Endometrium (tissue), 2 donors: ENCODE measurements around the gene DUS3L.

Source experiments
- FAIRE-seq: peaks from 2 replicates; lab custom pipeline; 2012; peaks lifted over from hg19 to GRCh38; lab: Jason Lieb, UNC
- donor health status: control.
- donor health status: control.

Gene DUS3L

DNA sequence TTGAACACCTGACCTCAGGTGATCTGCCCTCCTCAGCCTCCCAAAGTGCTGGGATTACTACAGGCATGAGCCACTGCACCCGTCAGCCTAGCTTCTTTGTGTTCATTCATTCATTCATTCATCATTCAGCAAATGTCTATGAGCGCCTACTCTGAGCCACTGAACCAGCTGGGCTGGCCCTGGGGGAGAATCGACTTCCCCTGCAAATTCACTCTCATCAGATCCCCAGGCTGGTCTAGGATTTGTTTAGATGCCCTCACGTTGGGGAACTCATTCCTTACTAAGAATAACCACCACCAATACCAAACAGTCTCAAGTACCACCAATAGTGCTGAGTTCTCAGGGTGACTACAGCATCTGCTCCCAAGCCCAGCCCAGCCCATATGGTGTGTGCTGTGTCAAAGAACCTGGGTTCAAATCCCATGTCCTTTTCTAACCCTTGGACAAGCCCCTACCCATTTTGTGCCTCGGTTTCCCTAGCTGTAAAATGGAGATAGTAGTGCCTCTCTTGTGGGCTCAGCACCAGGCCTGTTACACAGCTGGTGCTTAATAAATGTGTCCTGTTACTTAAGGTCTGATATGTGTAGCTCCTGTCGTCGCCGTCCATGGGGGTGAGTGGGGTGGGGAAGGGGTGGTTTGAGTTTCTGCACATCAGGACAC, 30.7 kb upstream of the DUS3L start:
- FAIRE-seq, result no peak

DNA sequence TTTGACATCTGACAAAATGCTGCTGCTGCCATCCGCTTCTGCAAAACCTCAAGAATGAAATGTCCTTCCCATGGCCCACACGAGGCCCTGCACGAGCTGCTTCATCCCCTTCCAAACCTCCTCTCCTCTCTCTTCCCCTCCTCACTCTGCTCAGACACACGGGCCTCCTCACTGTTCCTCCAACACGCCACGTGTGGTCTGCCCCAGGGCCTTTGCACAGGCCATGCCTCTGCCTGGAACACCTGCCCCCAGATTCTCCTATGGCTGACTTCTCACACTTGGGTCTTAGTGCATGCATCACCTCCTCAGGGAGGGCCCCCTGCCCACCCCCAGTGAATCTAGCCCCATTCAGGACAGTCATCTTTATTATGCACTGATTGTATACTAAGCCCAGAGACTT, 29.8 kb upstream of the DUS3L start:
- no peak for FAIRE-seq

DNA sequence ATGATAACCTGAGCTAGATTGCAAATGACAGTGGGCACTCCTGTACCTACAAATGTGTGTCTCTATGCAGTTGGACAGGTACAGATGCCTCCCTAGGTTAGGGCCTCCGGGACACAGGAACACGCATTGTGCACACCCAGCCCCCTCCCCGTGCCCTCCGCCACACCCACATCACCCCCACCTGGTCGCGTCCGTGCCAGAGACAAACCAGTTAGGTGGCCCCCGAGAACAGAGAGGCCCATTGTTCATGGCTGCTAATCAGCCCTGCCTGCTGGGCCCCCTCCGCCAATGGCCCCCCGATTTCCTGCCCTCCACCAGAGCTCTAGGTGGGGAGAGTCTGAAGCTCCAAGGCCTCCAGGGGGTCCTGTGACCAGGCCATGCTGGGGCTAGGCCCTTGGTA, 27.6 kb upstream of the DUS3L start:
- no peak for FAIRE-seq

DNA sequence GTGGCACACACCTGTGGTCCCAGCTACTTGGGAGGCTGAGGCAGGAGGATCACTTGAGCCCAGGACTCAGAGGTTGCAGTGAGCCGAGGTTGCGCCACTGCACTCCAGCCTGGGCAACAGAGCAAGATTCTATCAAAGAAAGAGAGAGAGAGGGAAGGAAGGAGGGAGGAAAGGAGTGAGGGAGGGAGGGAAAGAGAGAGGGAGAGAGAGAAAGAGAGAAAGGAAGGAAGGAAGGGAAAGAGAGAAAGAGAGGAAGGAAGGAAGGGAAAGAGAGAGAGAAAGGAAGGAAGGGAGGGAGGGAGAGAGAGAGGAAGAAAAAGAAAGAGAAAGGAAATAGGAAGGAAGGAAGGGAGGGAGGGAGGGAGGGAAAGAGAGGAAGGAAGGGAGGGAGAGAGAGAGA, 26.3 kb upstream of the DUS3L start:
- FAIRE-seq, result no peak

DNA sequence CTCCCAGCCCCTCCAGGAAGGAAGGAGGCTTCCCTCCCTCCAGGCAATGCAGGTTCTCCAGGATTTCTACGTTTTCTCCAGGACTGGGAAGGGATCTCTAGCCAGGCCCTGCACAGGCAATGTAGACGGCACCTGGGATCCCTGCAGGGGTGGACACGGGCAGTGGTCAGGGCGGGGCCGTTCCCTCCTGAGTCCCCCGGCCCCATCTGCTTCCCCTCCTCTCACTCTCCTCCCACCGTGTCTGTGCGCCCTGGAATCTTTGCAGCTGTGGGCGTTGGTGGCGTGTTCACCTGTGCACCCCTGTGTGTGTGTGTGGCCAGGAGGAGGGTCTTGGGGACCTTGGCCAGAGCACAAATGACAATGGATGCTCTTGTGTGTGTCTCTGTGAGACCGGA, 23.9 kb upstream of the DUS3L start:
- no peak for FAIRE-seq

DNA sequence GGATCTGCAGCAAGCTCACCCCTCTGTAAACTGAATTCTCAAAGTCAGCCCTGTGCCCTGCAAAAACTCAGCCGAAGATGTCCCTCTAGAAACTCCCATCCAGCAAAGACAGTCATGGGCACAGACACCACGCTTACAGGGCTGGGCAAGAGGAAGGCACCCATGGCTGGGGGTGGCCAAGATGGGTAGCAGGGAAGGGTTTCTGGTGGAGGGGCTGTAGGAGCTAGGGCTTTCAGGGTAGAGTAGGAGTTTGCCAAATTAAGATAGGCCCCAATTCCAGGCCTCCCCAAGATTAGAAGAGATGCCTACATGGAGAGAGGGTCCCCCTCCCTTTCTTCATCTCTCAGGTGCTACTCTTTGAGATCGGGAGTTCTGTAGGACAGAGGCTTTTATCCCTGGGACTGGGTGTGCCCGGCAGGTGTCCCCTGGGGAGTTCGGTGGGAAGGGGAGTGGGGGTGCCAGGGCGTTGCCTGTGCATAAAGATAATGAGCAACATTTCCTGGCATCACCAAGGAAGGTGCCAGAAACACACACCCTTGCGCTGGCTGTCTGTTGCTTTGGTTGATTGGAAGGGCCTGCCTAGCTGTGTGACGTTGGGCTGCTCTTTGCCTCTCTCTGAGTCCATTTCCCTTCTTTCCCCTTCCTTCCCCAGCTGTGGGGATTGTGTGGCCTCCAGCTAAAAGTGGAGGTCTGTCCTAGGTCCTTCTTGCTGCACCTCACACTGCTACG, 23.3 kb upstream of the DUS3L start:
- FAIRE-seq, result no peak

DNA sequence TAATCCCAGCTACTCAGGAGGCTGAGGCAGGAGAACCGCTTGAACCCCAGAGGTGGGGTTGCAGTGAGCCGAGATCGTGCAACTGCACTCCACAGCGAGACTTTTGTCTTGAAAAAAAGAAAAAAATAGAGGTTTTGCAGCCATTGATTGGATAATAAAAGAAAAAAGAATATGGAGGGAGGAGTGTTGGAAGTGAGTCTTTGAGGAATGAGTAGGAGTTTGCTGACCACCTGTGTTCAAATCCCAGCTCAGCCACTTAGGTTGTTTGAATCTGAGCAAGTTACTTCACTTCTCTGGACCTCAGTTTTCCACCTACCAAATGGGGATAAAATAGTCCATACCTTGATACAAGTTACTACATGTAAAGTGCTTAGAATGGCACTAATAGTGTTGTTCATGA, 20.2 kb upstream of the DUS3L start:
- FAIRE-seq, result no peak

DNA sequence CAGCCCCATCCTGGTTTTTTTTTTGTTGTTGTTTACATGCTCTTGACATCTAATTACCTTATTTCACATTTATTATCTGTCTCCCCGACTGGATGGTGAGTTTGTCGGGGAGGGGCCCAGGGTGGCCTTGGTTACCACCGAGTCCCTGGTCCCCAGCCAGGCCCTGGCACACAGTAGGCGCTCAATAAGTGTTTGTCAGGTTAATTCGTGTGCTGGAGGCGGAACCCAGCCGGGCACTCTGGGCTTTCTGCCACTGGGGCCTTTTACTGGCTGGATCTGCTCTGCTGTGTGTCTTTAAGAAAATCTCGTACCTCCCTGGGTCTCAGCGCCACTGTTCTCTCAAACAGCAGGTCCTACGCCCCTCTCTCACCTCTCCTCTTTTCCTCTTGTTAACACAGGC, 18.5 kb upstream of the DUS3L start:
- no peak for FAIRE-seq

DNA sequence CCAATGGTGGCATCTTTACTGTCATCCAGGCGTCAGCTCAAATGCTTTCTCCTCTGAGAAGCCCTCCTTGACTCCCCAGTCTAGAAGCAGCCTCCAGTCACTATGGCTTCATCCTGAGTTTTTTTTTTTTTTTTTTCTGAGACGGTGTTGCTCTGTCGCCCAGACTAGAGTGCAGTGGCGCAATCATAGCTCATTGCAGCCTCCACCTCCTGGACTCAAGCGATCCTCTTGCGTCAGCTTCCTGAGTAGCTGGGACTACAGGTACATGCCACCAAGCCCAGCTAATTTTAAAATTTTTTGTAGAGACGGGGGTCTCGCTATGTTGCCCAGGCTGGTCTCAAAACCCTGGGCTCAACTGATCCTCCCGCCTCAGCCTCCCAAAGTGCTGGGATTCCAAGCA, 18.1 kb upstream of the DUS3L start:
- FAIRE-seq, result no peak

DNA sequence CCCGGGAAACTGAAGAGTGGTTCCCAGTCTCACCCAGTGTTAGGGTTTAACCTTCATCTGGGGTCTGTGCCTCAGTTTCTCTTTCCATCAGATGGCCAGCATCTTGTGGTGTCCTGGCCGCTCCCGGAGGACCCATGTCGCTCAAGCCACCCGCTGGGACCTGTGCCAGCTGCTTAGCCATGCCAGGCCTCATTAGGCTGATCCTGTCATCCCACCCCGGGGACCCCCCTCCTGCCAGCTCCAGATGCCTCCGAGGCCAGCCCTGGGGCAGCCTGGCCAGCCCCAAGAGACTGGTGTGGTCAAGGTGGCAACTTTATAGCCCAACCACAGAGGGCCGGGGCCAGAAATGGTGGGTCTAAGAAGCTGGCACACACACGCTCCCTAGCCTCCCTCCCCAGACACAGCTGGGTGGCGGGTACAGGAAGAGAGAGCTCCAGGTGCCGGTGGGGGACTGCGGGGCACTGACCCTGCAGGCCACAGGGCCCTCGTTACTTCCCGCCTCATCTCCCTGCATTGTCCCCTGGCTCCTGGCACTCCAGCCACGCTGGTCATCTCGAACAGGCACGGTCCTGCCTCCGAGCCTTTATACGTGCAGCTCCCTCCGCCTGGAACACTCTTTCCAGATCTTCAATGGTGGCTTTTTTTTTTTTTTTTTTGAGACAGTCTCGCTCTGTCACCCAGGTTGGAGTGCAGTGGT, 17.3 kb upstream of the DUS3L start:
- FAIRE-seq, result no peak

DNA sequence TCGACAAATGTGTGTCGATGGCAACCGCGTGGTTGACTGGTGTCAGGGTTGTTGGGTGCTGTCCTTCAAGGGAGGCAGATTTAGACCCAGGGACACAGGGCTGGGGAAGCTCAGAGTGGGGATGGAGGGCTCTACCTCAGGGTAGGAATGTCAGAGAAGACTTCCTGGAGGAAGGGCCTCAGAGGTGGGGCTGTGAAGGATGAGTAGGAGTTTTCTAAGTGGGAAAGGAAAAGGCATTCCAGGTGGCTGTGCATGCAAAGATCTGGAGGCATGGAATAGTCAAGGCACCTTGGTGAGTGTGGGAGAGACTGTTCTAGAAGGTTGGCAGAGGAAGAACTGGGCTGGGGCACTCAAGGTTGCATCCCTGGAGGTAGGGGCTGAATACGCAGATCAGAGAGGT, 15.9 kb upstream of the DUS3L start:
- FAIRE-seq, result no peak

DNA sequence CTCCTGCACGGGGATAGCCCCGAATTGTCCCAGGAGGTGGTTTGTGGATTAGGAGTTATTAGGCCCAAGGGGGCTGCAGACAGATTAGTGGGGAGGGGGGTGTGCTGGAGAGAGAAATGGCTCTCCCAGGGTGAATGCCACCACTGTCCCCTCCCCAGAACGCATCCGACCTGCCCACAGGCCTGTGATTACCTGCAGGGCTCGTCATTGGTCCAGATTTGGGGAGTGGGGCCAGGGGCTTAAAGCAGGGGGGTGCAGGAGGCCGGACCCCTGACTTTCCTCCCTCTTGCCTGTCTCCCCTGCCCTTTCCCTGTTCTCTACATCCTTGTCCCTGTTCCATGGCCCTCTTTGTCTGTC, 15.1 kb upstream of the DUS3L start:
- no peak for FAIRE-seq

DNA sequence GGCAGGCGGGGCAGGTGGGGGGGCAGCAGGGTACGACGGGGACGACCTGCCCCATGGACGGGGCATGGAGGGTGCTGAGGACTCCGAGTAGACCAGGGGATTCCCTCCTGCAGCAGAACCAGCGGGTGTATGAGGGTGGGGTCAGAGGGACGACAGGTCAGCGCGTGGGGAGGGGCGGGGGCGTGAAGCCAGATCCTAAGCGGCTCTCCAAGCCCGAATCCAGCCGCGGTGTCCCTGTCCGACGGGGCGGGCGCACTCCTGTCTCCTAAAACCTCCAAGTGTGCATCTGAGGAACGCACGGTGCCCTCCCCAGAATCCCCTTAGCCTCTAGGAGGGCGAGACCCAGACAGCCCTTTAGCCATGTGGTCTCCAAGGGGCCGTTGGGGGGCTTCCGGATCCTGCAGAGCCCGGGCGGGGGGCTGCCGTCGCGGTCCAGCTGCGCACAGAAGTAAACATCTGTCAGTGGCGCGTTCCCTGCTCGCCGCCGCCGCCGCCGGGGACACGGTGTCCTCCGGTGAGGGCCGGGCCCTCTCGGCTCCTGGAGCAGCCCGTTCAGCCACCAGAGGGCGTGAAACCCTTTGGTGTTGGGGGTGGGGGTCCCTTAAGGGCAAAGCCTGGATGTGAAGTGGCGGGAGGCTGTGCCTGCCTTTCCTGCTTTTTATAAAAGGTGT, 14.6 kb upstream of the DUS3L start:
- FAIRE-seq, result no peak

DNA sequence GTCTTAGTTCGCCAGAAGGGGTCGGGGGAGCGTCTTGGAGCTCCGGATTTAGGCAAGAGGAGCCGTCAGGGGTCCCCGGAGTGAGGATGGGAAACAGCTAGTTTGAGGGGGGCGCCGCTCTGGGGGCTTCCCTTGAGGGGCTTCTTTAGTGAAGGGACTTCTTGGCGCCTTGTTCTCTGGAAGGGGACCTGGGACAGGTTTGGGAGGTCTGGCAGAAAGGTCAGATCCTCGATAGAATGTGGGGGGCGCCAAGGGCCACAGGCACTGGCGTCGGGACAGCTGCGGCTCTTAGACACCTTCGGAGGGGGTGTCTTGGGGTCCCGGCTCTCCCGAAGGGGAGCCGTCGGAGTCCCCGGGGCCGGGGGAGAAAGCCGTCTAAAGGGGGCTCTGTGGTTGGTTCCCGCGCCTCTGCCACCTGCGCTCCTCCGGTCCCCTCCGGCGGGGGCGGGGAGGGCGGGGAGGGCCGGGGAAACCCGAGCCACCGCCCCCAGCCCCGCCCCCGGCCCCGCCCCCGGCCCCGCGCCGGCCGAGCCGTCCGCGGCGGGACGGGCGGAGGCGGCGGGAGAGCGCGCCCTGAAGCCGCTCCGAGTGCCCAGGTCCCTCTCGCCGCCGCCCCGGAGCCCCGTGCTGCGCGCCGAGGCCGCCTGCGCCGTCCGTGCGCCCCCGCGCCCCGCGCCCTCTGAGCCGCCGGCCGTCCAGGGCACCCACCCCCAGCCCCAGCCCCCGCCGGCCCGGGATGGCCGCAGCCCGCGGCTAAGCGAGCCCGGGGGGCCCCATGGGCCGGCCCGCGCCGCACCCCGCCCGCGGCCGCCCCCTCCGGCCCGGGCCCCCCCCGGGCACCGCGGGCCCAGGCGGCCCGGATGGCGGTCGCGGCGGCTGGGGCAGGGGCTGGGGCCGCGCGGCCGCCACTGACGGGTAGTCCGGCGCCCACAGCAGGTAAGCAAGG, 13.8 kb upstream of the DUS3L start, which contains the start of gene NRTN:
Gene NRTN, plus strand, starts transcription at position 552 of the 946 bp plus-strand sequence. CDS start 19,099 bp downstream, outside the sequence.
- FAIRE-seq, result no peak

DNA sequence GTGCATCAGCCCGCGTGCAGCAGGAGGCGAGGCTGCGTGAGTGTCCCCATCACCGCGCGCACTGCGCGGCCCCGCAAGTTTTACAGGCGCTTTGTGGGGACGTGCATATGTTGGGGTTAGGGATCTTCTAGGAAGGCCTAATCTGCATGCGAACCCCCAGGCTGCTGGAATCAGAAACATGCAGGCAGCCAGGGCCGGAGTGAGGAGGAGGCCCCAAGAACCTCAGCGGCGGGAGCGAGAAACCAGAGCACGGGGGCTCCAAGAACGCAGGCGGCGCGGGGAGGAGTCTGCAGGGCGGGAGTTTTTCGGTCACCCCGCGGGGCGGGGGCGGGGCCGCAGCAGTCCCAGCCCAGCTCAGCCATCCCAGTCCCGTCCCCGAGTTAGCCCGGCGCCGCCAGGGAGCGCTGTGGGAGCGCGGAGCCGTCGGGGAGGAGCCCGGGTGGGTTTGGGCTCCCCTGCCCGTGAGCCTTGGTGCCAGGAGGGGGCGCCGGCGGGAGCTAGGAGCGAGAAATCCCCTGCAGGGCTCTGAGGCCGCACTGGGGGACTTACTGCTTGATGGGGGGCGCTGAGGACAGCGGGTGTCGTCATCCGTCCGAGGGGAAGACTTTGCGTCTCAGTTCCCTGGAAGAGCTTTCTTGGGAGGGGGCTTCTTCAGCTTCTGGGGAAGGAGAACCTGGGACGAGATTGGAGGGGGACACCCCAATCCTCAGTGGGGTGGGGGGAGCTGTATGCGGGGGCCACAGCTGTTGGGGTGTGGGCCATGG, 13.0 kb upstream of the DUS3L start:
- FAIRE-seq, result peak; percentile 43

DNA sequence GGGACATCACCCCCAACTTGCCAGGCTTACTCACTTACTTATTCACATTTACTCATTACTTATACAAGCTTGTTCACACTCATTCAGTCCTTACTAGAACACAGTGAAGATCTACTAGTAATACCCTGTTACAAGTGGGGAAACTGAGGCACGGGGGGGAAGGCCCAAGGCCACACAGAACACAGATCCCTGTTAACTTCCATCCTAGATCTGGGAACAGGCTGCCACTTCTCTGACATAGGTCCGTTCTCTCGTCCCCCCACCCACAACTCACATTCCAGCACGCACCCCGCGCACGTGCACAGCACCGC, 12.4 kb upstream of the DUS3L start:
- FAIRE-seq, result no peak

DNA sequence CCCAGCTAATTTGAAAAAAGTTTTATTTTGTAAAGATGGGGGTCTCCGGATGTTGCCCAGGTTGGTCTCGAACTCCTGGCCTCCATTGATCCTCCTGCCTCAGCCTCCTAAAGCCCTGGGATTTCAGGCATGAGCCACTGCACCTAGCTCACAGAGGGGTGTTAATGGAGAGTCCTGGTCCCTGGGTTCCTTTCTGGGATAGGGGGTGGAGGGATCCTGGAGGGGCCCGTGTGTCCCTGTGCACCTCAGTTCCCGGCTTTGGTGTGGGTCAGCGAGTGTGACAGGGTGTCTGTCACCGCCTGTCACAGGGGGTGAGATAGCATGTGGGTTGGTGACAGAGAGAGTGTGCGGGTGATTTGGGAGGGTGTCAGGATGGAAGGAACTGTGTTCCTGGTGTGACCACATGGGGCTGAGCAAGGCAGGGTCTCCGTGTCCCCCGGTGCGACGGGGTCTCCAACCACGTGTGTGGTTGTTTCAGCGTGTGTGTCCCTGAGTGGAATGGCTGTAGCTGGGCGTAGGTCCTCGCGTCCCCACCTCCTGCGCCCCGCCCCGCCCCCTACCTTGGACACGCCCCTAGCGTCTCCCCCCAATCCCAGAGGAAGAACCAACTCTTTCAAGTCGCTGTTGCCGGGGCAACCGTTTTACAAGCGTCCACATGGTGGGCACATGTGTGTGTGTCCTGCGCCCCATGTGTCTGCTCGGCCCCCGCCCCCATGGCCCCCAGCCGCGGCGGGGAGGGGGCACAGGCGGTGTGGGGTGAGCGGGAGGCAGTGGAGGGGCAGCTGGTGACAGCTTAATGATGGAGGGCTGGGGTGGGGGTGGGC, 11.0 kb upstream of the DUS3L start:
- FAIRE-seq, result no peak

DNA sequence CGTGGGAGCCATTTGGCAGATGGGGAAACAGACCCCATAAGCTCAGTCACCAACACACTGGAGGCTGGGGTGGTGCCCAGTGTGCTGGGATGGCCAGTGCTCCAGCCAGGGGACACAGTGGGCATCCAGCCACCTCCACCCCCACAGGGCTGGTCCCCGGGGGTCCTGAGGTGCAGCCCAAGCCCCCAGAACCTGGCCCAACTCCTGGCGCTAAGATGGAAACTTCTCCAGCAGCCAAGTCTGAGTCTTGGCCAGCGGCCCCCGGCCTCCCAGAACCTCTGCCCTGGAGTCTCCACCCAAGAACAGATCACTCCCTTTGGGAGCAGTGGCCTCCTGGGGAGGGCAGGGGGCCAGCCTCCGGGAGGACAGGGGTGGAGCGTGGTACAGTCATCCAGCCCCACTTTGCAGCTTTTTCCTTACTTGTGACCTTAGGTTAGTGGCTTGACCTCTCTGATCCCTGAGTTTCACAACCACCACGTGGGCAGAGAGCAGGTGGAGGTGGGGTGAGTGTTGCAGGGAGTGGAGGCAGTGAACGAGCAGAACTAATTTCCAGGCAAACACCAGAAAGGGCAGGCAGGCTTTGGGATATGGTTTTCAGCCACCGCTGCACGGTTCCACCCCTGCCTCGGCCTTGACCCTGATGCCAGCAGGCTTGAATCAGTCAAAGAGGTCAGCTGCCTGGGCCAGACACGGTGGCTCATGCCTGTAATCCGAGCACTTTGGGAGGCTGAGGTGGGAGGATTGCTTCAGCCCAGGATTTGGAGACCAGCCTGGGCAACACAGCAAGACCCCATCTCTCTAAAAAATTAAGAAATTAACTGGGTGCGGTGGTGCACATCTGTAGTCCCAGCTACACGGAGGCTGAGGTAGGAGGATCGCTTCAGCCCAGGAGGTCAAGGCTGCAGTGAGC, 9.7 kb upstream of the DUS3L start:
- no peak for FAIRE-seq
